ENCODE data around the gene C5orf46.

Gene C5orf46

DNA sequence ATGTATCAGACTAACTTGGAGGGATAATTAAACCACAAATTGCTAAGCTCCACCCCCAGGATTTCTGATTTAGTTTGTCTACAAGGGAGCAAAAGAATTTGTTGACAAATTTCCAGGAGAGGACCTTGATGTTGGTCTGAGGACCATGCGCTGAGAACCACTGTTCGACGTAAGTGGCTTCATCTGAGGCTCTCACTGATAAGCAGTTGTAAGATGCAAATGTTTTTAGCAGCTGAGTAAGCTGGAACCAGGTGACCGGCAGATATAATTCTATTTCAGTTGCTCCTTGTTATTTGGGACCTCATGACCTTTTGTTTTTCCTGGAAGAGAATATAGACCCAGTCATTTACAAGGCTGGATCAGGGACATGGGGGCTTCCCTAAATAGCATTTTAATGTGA is 60.7 kb downstream of the C5orf46 start:
- POLR2A ChIA-PET: no interaction called here
- CTCF ChIA-PET: interaction anchor here (1.7 kb wide), 1 partner anchor 12 kb away, joined by 4 read pairs; no protein-coding TSS in a partner anchor
- DNase-seq (ENCODE audit: extremely low spot score): no peak
- TF ChIP-seq HDGF (IDR thresholded peaks at IDR 0.05; ENCODE audit: borderline replicate concordance) (no peak), LEF1 (IDR thresholded peaks at IDR 0.05; ENCODE audit: borderline replicate concordance) (no peak), NFRKB (IDR thresholded peaks at IDR 0.05) (no peak), ZNF384 (IDR thresholded peaks at IDR 0.05) (no peak), L3MBTL2 (conservative IDR thresholded peaks at IDR 0.05) (no peak), ARNT (IDR thresholded peaks at IDR 0.05) (no peak), CTBP1 (IDR thresholded peaks at IDR 0.05; ENCODE audit: borderline replicate concordance) (no peak), SUZ12 (IDR thresholded peaks at IDR 0.05) (no peak)

DNA sequence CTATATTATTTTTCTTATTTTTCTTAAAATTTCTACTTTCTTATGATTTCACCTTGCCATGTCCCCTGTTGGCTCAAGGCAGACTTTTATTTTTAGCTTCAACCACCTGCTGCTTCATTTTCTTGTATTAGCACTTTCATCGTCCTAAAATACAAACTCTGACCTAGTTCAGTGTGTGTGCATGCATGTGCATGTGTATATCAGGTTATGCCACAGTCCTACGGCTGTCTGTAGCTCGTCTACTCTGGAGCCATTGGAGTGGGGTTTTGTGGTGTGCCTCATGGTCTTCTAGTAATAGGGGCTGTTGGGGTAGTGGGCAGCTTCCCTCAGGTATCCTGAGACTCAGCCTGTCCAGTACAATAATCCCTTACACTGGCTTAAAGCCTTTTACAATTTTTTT is 61.5 kb downstream of the C5orf46 start:
- ChIA-PET POLR2A (no interaction called here), CTCF (interaction anchor here (1.7 kb wide), 1 partner anchor 13 kb away, joined by 4 read pairs; no protein-coding TSS in a partner anchor)
- DNase-seq (ENCODE audit: extremely low spot score): no peak
- TF ChIP-seq L3MBTL2 (conservative IDR thresholded peaks at IDR 0.05) (no peak), SP1 (IDR thresholded peaks at IDR 0.05) (no peak), ELF4 (IDR thresholded peaks at IDR 0.05) (no peak), ZNF384 (IDR thresholded peaks at IDR 0.05) (no peak), NFRKB (IDR thresholded peaks at IDR 0.05) (no peak), ARNT (IDR thresholded peaks at IDR 0.05) (no peak), TARDBP (IDR thresholded peaks at IDR 0.05) (no peak), FOXM1 (IDR thresholded peaks at IDR 0.05; ENCODE audit: borderline replicate concordance) (no peak), SUZ12 (IDR thresholded peaks at IDR 0.05) (no peak), CTBP1 (IDR thresholded peaks at IDR 0.05; ENCODE audit: borderline replicate concordance) (no peak), HDGF (IDR thresholded peaks at IDR 0.05; ENCODE audit: borderline replicate concordance) (no peak), BHLHE40 (IDR thresholded peaks at IDR 0.05; ENCODE audit: borderline replicate concordance) (no peak)

DNA sequence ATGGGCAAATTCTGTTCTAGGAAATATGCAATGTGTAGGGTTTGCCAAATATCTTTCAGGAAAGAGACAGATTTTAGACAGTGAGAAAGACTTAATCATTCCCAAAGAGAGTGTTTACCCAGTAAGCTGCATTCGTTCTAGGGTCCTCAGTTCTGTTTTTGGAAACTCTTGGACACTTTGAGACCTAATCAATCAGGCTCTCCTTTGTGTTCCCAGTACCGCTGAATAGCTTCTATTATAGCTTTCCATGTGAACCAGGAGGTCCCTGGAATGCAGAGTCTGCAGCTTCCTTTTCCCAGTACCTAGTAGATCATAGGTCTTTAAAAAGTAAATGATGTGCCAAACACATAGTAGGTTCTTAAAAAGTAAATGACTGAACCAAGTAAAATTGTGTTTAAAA is 63.5 kb downstream of the C5orf46 start:
- CTCF ChIA-PET: no interaction called here
- TF ChIP-seq CTBP1 (IDR thresholded peaks at IDR 0.05; ENCODE audit: borderline replicate concordance): no peak
- POLR2A ChIA-PET: no interaction called here
- DNase-seq (ENCODE audit: extremely low spot score): no peak

Data from HEK293T (cell line).